HG02571 (cell line): ENCODE results near the gene NAT16.
"Not testable (repeated sequence)": the region's sequence is repeated elsewhere in the genome, so short reads cannot be mapped to it uniquely, and the experiment has no call there.

ENCODE experiments used
- ATAC-seq: cut with Tn5 transposase; IDR thresholded peaks from one replicate; pipeline ENCODE4 v1.9.1; 2021; ENCODE audit warnings: mild to moderate bottlenecking, moderate library complexity; ENCODE audit not compliant: unreplicated experiment

Gene NAT16

DNA sequence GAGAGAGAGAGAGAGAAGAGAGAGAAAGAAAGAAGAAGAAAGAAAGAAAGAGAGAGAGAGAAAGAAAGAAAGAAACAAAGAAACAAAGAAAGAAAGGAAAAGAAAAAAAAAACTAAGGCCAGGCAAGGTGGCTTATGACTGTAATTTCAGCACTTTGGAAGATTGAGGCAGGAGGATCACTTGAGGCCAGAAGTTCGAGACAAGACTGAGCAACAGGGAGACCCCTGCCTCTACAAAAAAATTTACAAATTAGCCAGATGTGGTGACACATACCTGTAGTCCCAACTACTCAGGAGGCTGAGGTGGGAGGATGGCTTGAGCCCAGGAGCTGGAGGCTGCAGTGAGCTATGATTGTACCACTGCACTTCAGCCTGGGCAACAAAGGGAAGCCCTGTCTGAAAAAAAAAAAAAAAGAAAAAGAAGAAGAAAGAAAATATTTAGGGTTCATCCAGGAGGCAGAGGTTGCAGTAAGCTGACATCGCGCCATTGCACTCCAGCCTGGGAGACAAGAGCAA lies 50.4 kb downstream of the NAT16 start:
- no peak for ATAC-seq

DNA sequence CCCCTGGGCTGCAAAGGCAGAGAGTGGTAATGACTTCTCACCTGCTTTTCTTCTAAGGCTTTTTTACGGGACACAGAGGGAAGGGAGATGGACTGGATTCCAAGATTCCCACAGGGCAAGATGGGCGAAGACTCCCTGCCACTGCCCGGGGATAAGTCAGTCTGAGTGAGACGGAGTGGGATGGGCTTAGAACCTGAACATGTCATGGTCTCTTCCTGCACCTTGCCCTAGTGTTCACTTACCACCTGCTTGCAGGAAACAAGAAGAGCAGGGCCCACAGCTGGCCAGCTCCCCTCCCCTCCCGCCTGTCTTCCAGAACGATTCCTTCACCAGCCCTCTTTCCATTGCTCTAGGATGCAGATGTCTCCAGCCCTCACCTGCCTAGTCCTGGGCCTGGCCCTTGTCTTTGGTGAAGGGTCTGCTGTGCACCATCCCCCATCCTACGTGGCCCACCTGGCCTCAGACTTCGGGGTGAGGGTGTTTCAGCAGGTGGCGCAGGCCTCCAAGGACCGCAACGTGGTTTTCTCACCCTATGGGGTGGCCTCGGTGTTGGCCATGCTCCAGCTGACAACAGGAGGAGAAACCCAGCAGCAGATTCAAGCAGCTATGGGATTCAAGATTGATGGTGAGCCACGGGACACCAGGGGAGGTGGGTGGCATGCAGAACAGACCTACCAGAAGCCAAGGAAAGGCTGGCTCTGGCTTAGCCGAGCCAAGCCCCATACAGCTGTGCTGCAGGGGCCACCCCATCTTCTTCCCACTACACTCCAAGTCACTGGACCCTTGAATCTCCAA lies 51.9 kb downstream of the NAT16 start:
- ATAC-seq: no peak

DNA sequence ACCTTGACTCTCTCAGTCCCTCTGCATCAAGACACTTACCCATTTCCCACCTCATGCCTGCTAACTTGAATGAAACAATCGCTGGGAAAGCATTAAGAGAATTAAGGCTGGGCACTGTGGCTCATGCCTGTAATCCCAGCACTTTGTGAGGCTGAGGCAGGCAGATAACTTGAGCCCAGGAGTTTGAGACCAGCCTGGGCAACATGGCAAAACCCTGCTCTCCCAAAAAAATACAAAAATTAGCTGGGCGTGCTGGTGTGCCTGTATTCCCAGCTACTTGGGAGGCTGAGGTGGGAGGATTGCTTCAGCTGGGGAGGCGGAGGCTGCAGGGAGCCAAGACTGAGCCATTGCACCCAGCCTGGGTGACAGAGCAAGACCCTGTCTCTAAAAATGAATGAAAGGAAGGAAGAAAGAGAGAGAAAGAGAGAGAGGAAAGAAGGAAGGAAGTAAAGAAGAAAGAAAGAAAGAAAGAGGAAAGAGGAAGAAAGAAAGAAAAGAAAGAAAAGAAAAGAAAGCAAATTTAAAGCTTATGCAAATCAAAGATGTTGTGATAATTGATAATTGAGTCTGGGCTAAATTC lies 52.5 kb downstream of the NAT16 start:
- no peak for ATAC-seq

DNA sequence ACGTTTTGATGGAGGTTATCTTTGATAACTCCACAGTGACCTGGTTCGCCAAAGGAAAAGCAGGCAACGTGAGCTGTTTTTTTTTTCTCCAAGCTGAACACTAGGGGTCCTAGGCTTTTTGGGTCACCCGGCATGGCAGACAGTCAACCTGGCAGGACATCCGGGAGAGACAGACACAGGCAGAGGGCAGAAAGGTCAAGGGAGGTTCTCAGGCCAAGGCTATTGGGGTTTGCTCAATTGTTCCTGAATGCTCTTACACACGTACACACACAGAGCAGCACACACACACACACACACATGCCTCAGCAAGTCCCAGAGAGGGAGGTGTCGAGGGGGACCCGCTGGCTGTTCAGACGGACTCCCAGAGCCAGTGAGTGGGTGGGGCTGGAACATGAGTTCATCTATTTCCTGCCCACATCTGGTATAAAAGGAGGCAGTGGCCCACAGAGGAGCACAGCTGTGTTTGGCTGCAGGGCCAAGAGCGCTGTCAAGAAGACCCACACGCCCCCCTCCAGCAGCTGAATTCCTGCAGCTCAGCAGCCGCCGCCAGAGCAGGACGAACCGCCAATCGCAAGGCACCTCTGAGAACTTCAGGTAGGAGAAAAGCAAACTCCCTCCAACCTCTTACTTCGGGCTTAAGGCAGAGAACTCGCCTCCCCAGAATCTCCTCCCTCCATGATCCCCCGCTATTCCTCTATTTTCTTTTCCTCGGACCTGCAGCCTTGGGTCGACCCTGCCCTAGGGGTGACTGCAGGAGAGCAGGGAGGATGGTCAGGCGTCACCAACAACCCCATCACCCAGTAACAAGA lies 53.2 kb downstream of the NAT16 start, which contains the start of gene SERPINE1:
TSS of gene SERPINE1 (plus strand) at position 454 of the 809 bp plus-strand sequence. CDS start 1,290 bp downstream, outside the sequence.
- ATAC-seq: no peak

DNA sequence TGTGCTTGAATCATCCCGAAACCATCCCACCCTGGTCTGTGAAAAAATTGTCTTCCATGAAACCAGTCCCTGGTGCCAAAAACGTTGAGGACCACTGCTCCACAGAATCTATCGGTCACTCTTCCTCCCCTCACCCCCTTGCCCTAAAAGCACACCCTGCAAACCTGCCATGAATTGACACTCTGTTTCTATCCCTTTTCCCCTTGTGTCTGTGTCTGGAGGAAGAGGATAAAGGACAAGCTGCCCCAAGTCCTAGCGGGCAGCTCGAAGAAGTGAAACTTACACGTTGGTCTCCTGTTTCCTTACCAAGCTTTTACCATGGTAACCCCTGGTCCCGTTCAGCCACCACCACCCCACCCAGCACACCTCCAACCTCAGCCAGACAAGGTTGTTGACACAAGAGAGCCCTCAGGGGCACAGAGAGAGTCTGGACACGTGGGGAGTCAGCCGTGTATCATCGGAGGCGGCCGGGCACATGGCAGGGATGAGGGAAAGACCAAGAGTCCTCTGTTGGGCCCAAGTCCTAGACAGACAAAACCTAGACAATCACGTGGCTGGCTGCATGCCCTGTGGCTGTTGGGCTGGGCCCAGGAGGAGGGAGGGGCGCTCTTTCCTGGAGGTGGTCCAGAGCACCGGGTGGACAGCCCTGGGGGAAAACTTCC lies 54.0 kb downstream of the NAT16 start:
- ATAC-seq: no peak

DNA sequence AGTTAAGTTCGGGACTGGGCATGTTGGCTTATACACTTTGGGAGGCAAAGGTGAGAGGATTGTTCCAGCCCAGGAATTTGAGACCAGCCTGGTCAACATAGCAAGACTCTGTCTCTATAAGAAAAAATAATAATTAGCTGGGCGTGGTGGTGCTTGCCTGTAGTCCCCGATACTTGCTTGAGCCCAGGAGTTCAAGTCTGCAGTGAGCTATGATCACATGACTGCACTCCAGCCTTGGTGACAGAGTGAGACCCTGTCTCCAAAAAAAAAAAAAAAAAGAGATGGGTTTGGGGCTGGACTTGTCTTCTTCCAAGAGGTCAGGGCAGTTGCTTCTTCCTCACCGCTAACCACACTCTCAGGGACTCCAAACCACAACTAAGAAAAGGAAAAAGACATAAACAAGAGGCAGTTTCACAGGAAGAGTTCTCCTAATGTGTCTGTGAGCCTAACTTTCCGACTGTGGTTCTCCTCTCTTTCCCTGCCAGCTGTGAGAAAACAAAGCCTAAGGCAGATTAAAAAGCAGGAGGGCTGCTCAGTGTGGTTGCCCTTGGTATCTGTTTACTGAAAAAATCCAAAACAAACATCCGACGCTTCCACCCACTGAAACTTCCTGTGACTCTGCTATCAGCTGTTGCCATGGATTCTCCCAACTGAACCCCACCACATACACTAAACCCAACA lies 55.6 kb downstream of the NAT16 start:
- no peak for ATAC-seq

DNA sequence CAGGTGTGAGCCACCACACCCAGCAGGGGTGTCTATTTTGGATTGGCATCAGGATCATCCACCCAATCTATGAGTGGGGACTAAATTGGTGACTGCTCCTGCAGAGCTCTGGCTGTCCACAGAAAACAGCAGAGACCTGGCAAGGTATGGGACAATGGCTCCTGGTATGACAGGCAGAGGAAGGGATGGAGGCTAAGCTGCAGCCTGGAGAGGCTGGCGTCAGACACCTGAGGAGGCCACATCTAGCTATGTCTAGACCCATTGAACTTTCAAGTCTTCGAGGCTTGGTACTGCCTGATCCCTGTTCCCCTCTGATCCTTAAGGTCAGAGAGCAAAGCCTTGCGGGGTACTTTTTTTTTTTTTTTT lies 56.4 kb downstream of the NAT16 start:
- ATAC-seq: no peak

DNA sequence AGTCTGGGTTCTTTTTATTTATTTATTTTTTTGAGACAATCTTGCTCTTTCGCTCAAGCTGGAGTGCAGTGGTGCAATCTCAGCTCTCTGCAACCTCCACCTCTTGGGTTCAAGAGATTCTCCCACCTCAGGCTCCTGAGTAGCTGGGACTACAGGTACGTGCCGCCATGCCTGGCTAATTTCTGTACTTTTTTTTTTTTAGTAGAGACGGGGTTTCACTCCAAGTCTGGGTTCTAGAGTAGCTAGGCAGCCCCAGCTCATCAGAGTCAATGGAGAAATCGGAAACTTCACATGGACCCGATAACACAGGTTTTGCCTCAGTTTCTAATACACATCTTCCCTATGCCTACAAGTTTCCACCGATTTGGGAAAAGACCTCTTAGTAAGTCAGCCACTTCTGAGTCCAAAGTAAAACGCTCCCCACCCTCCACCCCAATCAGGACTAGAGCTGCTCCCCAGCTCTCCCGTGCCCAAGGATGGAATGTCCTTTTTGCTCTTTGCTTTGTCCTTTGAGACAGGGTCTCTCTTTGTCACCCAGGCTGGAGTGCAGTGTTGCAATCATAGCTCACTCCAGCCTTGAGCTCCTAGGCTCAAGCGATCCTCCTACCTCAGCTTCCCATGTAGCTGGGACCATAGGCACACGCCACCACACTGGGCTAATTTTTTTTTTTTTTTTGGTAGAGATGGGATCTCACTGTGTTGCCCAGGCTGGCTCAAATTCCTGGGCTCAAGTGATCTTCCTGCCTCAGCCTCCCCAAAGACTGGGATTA lies 57.0 kb downstream of the NAT16 start:
- no peak for ATAC-seq

DNA sequence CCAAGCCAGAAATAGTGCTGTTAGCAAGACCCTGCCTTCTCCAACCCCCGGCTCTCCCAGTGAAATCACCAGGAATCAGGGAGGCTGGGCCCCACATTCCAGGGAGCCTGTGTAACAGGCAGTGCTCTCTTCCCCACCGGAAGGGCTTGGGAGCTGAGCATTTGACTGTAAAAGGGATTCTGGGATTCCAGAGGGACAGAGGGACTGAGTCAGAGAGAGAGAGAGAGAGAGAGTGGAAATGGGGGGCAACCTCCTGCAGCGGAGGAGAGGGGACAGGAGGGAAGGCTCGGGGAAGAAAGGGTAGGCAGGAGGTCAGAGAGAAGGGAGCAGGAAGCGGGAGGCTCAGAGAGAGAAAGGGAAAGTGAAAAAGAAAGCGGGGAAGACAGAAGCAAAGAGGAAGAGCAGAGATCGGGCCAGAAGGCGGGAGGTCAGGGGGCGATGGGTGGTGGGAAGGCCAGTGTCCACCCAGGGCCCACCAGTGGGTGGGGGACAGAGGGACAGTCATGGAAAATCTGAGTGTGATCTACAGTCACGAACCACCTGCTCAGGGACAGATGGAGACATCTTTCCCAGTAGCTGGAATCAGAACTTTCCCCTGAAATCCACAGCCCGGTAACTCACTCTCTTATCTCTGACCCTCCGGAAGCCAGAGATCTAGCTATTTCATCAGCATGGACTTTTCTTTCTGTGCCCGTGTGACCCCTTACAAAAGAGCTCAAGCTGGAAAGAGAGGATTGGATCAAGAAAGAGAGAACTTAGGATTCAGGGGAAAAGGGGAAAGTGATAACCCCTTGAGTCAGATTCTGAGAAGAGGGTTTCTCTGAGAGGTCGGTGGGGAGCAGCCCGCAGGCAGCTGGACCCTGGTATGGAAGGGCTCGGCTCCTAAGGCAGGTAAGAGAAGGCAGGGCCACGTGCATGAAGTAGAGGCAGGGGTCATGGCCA lies 57.8 kb downstream of the NAT16 start:
- ATAC-seq: no peak

DNA sequence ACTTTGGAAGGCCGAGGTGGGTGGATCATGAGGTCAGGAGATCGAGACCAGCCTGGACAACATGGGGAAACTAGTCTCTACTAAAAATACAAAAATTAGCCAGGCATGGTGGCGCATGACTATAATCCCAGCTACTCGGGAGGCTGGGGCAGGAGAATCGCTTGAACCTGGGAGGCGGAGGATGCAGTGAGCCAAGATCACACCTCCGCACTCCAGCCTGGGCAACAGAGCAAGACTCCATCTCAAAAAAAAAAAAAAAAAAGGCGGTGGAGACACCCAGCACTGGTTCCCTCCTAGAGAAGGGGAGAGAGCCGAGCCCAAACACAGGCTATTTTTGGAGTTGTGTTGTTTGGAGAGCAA lies 58.5 kb downstream of the NAT16 start:
- ATAC-seq: not testable (repeated sequence)
